GM21390 (cell line): Measurements from ENCODE around the gene ST6GAL1.
"Not testable (repeated sequence)": the region's sequence is repeated elsewhere in the genome, so short reads cannot be mapped to it uniquely, and the experiment has no call there.

Experiments
- ATAC-seq: cut with Tn5 transposase; IDR thresholded peaks from one replicate; pipeline ENCODE4 v1.9.1; 2021; ENCODE audit not compliant: unreplicated experiment

ST6GAL1 gene

GRCh38 chr3:187042346-187042745 is 112.0 kb downstream of the ST6GAL1 start:
- no peak for ATAC-seq

- no peak for ATAC-seq
Measured at GRCh38 chr3:187042874-187043458, 112.6 kb downstream of the ST6GAL1 start.

GRCh38 chr3:187044206-187044605 is 113.9 kb downstream of the ST6GAL1 start:
- peak; percentile 68 for ATAC-seq

GRCh38 chr3:187044867-187045552 is 114.7 kb downstream of the ST6GAL1 start:
- no peak for ATAC-seq

GRCh38 chr3:187046033-187046432 is 115.7 kb downstream of the ST6GAL1 start:
- ATAC-seq = no peak

- ATAC-seq = no peak
Measured at GRCh38 chr3:187049462-187050101, 119.3 kb downstream of the ST6GAL1 start.

- ATAC-seq = no peak
Measured at GRCh38 chr3:187051066-187051465, 120.7 kb downstream of the ST6GAL1 start.

- ATAC-seq = no peak
Measured at GRCh38 chr3:187051724-187052366, 121.5 kb downstream of the ST6GAL1 start.

- not testable (repeated sequence) for ATAC-seq
Measured at GRCh38 chr3:187052427-187052826, 122.1 kb downstream of the ST6GAL1 start.

- ATAC-seq = not testable (repeated sequence)
Measured at GRCh38 chr3:187054433-187054832, 124.1 kb downstream of the ST6GAL1 start.

GRCh38 chr3:187057803-187058202 is 127.5 kb downstream of the ST6GAL1 start:
- ATAC-seq = not testable (repeated sequence)

- ATAC-seq = no peak
Measured at GRCh38 chr3:187061748-187062147, 131.4 kb downstream of the ST6GAL1 start.

- ATAC-seq = no peak
Measured at GRCh38 chr3:187062526-187063177, 132.3 kb downstream of the ST6GAL1 start.

GRCh38 chr3:187063286-187064121 is 133.2 kb downstream of the ST6GAL1 start:
- no peak for ATAC-seq

GRCh38 chr3:187064210-187065115 is 134.1 kb downstream of the ST6GAL1 start:
- ATAC-seq = peak; percentile 7

GRCh38 chr3:187066228-187066995 is 136.1 kb downstream of the ST6GAL1 start:
- ATAC-seq = peak; percentile 29

- ATAC-seq = no peak
Measured at GRCh38 chr3:187068787-187069186, 138.5 kb downstream of the ST6GAL1 start.

- ATAC-seq = no peak
Measured at GRCh38 chr3:187069857-187070516, 139.7 kb downstream of the ST6GAL1 start.
